Activated gamma-delta T cell treated with anti-CD3 and anti-CD28 coated beads, Interleukin-2, amount 50 U/mL, for 16 hours (primary cell): ENCODE measurements around the gene SLX1B.
"Not testable (repeated sequence)": the region's sequence is repeated elsewhere in the genome, so short reads cannot be mapped to it uniquely, and the experiment has no call there.

Experiments
- DNase-seq: peaks from one replicate; pipeline ENCODE4 v3.0.0-alpha.2; 2020; ENCODE audit warnings: low read depth

SLX1B gene

DNA sequence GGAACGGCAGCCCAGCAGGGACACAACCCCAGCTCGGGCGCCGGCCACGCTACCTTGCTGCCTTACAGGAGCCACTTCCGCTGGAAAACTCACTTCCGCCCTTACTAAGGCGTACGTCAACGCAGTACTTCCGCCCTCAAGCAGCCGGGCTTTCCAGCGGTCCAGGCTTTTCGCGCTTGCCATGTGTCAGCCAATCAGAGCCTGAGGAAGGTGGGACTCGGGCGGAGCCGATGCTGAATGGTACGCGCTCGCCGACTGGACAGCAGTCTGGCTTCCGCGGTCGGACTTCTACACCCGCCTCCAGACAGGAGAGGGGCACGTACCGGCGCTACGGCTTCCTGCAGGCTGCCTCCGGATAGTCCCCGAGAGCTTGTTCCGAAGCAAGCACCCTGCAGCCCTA lies at the start of gene SLX1B, which contains the start of gene BOLA2:
SLX1B (plus strand) TSS at position 265 of the 400 bp plus-strand sequence.
BOLA2 (minus strand) TSS at position 83 of the 400 bp plus-strand sequence. CDS start 98 bp downstream, outside the sequence.
- DNase-seq = not testable (repeated sequence)

GRCh38 chr16:29405249-29405648 lies 49.1 kb upstream of the SLX1B start:
- not testable (repeated sequence) for DNase-seq

DNA sequence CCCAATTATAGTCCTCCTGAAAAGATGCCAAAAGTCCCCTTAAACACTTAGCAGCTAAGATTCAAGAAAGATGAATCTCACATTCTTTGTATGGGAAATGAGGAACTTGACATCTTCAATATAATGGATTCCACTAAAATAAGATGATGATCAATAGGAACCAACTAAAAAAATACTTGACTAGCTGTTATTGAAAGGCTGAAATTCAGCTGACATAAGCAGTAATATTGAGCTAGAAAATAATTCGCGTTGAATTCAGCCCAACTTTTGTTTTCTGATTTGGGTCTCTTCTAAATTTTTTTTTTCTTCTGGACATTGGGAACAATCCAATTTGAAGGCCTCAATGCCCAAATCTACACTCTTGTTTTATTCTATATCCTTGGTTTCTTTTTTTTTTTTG lies 30.7 kb upstream of the SLX1B start:
- not testable (repeated sequence) for DNase-seq

- DNase-seq = not testable (repeated sequence)
These were observed 28.9 kb upstream of the SLX1B start for GRCh38 chr16:29425390-29425789.

DNA sequence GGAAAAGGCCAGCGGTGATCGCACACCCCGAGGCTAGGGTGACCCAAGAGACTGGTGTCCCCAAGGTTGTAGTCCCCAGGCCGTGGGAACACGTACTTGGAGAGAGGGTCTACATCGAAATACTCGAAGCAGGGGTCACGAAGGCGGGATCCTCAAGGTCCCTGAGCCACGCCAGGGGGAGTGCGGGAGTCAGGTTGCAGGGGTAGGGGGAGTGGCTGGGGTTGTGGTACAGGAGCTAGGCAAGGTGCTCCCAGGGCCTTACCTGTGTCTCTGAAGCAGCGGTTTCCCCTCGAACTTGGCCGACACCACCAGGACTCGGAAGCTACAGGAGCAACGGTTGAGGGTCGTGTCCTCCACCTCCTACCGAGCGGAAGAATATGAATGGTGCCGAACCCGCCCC lies 579 bp upstream of the SLX1B start:
- not testable (repeated sequence) for DNase-seq

DNA sequence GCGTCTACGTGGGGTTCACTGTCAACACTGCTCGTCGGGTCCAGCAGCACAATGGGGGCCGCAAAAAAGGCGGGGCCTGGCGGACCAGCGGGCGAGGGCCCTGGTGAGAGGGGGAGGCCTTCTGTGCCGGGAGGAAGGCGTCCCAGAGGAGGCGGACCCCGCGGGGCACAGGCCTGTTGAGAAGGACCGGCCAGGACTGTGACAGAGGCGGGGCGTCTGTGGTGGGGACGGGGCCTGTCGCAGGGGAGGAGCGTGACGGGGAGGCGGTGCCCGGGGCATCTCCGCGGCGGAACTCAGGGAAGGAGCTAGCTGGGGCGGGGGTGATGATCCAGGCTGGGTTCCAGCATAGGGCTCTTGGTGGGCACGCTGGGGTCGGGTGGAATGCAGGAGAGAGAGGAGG lies 495 bp downstream of the SLX1B start:
- not testable (repeated sequence) for DNase-seq

DNA sequence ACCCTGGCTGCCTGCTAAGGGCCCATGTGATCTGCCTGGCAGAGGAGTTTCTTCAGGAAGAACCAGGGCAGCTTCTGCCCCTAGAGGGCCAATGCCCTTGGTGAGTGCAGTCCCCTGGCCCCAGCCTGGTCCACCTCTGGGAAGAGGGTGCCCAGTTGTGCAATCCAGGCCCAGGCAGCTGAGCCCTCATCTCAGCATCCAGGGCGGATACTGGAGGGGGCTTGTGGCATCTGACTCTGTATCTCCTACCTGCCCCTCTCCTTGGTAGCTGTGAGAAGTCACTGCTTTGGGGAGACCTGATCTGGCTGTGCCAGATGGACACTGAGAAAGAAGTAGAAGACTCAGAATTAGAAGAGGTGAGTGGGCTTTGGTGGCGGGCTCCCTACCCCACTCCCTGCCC lies 3.3 kb downstream of the SLX1B start:
- DNase-seq = not testable (repeated sequence)

DNA sequence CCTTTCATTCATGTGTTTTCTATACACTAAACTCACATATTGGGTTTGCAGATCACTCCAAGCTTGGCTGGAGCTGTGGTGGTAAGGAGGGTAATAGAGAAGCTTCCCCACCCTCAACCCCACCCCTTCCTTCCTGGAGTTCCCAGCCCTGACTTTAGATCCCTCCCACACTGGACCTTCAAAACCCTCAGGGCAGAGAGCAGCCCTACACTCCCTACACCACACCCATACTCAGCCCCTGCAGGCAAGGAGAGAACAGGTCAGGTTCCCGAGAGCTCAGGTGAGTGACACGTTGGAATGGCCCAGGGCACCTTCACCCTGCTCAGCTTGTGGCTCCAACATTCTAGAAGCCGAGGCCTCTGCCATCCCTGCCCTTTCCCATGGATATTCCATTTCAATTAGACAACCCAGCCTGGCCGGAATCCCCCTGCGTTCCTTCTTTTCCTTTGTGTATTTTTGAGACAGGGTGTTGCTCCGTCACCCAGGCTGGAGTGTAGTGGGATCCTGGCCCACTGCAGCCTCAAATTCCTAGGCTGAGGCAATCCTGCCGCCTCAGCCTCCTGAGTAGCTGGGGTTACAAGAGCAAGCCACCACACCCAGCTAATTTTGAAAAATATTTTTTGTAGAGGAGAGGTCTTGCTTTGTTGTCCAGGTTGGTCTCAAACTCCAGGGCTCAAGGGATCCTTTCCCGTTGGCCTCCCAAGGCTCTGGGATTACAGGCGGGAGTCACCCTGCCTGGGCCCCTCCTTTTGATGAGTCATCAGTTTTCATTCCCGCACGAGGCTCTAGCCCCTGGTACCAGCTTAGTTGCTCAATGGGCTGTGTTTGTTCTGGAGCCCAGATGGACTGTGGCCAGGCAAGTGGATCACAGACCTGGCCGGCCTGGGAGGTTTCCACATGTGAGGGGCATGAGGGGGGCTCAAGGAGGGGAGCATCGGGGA lies 5.6 kb downstream of the SLX1B start, which contains the start of gene SULT1A4:
SULT1A4 (plus strand) TSS at position 208 of the 941 bp plus-strand sequence. CDS start 1,473 bp downstream, outside the sequence.
- DNase-seq = not testable (repeated sequence)

DNA sequence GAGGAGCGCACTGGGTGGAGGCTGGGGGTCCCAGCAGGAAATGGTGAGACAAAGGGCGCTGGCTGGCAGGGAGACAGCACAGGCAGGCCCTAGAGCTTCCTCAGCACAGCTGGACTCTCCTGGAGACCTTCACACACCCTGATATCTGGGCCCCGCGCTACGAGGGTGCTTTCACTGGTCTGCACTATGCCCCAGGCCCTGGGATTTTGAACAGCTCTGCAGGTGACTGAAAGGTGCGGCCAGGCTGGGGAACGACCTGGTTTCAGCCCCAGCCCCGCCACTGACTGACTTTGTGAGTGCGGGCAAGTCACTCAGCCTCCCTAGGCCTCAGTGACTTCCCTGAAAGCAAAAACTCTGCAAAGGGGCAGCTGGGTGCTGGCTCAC lies 6.3 kb downstream of the SLX1B start:
- DNase-seq = not testable (repeated sequence)

- DNase-seq = not testable (repeated sequence)
These were observed 11.9 kb downstream of the SLX1B start for GRCh38 chr16:29465985-29466824.

GRCh38 chr16:29466904-29467303 lies 12.6 kb downstream of the SLX1B start:
- not testable (repeated sequence) for DNase-seq

DNA sequence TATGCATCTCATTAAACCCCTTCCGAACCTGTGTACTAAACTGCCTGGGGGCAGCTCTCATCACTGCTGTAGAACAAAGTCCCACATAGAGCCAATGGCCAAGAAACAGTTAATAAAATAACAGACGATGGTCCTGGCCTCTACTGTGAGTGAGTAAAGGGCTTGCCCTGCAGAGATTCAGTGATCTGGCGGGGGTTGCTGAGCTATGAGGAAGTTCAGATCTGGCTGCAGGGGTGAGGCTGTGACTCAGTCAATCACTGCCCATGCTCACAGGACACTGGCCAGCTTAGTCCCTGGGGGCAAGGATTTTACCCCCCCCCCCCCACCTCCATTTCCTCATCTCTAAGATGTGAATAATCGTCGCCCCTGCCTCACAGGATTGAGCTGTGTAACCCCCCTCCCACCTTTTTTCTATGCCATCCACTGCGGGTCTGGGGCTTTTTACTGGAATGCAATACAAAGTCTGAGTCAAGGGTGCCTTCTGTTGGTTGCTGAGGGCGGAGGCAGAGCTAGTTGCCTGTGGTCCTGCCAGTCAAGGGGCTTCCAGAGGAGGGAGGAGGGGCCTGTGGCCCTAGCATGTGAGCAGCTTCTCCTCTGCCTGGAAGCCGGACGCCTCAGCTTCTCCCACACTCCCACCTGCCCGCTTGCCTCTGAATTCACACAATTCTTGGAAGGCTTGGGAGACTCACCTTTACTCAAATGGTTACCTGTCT lies 13.5 kb downstream of the SLX1B start:
- not testable (repeated sequence) for DNase-seq

DNA sequence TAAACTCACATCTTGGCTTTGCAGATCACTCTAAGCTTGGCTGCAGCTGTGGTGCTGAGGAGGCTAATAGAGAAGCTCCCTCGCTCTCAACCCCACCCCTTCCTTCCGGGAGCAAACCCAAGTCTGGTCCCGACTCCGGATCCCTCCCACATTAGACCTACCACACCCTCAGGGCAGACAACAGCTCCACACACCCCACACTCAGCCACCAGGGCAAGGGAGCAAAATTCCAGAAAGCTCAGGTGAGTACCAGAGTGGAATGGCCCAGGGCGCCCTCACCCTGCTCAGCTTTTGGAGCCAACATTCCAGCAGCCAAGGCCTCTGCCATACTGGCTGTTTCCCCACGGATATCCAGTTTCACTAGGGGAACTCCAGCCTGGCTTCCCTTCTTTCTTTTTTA lies 15.3 kb downstream of the SLX1B start:
- peak; percentile 0 for DNase-seq

DNA sequence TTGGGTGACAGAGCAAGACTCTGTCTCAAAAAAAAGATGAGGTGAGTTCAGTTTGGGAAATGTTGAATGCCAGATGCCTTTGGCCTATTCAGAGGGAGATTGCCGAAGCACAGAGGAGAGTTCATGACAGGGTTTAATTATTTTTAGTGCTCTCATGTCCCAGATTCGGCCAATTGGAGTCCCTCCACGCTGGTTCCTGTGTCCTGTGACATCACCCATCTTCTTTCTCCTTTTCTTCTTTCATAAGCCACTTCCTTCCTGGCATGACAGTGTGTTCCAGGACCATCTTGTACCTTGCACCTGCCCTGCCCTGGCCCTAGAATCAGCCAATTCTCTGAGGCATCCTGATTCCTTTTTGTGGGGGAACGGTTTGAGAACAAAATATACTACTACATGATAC lies 17.7 kb downstream of the SLX1B start:
- DNase-seq = not testable (repeated sequence)

DNA sequence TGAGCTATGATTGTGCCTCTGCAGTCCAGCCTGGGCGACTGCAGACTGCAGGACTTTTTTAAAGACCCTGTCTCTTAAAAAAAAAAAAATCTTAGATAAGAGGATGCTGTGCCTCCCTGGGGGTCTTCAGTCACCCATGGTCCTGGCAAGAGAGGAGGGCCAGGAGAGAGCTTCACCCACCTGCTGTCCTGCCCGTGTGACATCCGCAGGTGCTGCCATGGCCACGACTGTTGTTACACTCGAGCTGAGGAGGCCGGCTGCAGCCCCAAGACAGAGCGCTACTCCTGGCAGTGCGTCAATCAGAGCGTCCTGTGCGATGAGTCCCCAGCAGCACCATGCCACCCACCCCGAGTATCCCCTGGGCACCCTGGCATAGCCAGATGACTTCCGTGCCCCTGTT lies 27.9 kb downstream of the SLX1B start:
- not testable (repeated sequence) for DNase-seq

DNA sequence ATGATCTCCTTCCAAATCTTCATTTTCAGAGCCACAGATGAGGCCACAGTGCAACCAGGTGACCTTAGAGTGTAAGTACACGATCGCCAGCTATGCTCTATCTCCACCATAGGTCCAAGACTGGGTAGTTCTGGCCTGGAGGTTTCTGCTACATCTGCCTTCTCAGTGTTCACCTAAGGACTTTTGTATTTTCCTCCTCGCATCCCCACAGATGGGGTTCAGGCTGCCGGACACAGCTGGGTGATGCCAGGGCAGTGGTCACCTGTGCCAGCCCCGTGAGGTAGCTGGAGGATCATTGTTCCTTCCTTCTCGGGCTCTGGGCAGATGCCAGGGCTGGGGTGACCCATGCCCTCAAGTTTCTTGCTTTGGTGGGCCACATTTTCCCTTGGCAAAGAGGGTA lies 52.0 kb downstream of the SLX1B start, which contains the start of gene NPIPB12:
NPIPB12 (minus strand) TSS at position 101 of the 400 bp plus-strand sequence.
- not testable (repeated sequence) for DNase-seq
